Calu3 (cell line): Measurements from ENCODE around the gene FAM193B. TPM values are rescaled to one million over a fixed set of nuclear protein-coding genes. Genes with fewer than 3 reads are reported as not detected.

Source experiments
- BruUV-seq: library from RNA; stranded (reverse); fragments of 400-500 nt; replicated peaks from 2 replicates; lab custom pipeline; 2021; lab: Mats Ljungman, UMichigan
- CTCF ChIA-PET: fragments of 300-600 bp; sonication (Branson Sonifier 250); formaldehyde crosslinking; loops from one replicate; lab custom pipeline; 2022; ENCODE audit warnings: antibody characterized with exemption; lab: Charles Lee
- DNase-seq: peaks from one replicate; pipeline ENCODE4 v3.0.0; 2022
- H3K27ac Mint-ChIP-seq: one replicate; pipeline ENCODE4 v1.8.0; 2022; ENCODE audit warnings: mixed read lengths; ENCODE audit not compliant: unreplicated experiment
- H3K27me3 Mint-ChIP-seq: one replicate; pipeline ENCODE4 v1.8.0; 2022; ENCODE audit warnings: mixed read lengths; ENCODE audit not compliant: unreplicated experiment
- H3K36me3 Mint-ChIP-seq: one replicate; pipeline ENCODE4 v1.8.0; 2022; ENCODE audit warnings: mild to moderate bottlenecking, moderate library complexity, mixed read lengths; ENCODE audit not compliant: insufficient read depth, unreplicated experiment
- H3K4me1 Mint-ChIP-seq: one replicate; pipeline ENCODE4 v1.8.0; 2022; ENCODE audit warnings: mild to moderate bottlenecking, low read depth, mixed read lengths; ENCODE audit not compliant: unreplicated experiment
- H3K4me3 Mint-ChIP-seq: one replicate; pipeline ENCODE4 v1.8.0; 2022; ENCODE audit warnings: mild to moderate bottlenecking, low read depth, moderate library complexity, mixed read lengths; ENCODE audit not compliant: unreplicated experiment
- H3K9me3 Mint-ChIP-seq: one replicate; pipeline ENCODE4 v1.8.0; 2022; ENCODE audit warnings: low read depth, mixed read lengths; ENCODE audit not compliant: unreplicated experiment
- intact Hi-C: fragments of 100-400 bp; cut with micrococcal nuclease; formaldehyde crosslinking; loops from one replicate; pipeline ENCODE4 v1.10.0; 2022; ENCODE audit not compliant: unreplicated experiment
- total RNA-seq: library from RNA; stranded (reverse); gene quantifications from 2 replicates; pipeline ENCODE4 v1.2.3, GENCODE V29; 2022
- TF ChIP-seq, protein P1 (sequence below): fragments of 200-600 bp; IDR thresholded peaks from one replicate; pipeline ENCODE4 v1.8.0; 2022; ENCODE audit warnings: antibody characterized with exemption; ENCODE audit not compliant: unreplicated experiment

Gene FAM193B
- total RNA-seq, 1 experiment from 2014 or later: 97.0 TPM

DNA sequence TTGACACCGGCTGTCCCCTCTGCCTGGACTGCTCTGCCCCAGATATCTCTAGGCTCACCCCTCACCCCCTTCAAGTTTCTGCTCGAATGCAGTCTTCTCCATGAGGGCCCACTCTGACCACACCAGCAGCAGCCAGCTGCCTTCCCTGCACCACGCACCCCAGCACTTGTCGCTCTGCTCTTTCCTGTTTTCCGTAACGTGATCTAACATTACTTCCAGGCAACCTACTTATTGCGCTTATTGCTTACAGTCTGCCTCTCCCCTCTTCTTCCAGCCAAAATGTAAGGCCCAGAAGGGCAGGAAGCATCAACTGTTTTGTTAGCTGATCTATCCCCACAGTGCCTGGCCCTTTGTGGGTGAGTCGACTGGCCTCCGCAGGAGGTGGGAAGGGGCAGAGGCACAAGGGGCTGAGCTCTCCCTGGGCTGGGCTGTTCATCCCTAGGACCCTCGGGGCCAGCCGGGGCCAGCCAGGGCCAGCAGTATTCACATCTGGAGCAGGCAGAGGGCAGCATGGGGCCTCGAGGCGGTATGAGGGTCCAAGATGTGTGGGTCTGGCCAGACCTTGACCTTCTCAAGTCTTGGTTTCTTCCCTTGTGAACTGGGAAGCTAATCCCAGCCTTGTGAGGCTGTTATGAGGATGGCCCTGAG is 69.3 kb downstream of the FAM193B start:
- H3K4me3 Mint-ChIP-seq: peak overlapping the region; percentile 5
- H3K36me3 Mint-ChIP-seq: peaks cover 95% of the 10 kb centered on the region
- TF ChIP-seq, protein P1, sequence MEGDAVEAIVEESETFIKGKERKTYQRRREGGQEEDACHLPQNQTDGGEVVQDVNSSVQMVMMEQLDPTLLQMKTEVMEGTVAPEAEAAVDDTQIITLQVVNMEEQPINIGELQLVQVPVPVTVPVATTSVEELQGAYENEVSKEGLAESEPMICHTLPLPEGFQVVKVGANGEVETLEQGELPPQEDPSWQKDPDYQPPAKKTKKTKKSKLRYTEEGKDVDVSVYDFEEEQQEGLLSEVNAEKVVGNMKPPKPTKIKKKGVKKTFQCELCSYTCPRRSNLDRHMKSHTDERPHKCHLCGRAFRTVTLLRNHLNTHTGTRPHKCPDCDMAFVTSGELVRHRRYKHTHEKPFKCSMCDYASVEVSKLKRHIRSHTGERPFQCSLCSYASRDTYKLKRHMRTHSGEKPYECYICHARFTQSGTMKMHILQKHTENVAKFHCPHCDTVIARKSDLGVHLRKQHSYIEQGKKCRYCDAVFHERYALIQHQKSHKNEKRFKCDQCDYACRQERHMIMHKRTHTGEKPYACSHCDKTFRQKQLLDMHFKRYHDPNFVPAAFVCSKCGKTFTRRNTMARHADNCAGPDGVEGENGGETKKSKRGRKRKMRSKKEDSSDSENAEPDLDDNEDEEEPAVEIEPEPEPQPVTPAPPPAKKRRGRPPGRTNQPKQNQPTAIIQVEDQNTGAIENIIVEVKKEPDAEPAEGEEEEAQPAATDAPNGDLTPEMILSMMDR: no peak
- no peaks in the 10 kb centered on the region for H3K9me3 Mint-ChIP-seq
- intact Hi-C loops: no loop called here
- CTCF ChIA-PET: interaction anchor here (0.5 kb wide), 1 partner anchor 463 kb away, joined by 3 read pairs; no protein-coding TSS in a partner anchor
- no TSS peak for BruUV-seq
- H3K27me3 Mint-ChIP-seq: no peaks in the 10 kb centered on the region
- no peak for DNase-seq
- peak overlapping the region; percentile 73 for H3K27ac Mint-ChIP-seq
- H3K4me1 Mint-ChIP-seq: peaks cover 17% of the 10 kb centered on the region

DNA sequence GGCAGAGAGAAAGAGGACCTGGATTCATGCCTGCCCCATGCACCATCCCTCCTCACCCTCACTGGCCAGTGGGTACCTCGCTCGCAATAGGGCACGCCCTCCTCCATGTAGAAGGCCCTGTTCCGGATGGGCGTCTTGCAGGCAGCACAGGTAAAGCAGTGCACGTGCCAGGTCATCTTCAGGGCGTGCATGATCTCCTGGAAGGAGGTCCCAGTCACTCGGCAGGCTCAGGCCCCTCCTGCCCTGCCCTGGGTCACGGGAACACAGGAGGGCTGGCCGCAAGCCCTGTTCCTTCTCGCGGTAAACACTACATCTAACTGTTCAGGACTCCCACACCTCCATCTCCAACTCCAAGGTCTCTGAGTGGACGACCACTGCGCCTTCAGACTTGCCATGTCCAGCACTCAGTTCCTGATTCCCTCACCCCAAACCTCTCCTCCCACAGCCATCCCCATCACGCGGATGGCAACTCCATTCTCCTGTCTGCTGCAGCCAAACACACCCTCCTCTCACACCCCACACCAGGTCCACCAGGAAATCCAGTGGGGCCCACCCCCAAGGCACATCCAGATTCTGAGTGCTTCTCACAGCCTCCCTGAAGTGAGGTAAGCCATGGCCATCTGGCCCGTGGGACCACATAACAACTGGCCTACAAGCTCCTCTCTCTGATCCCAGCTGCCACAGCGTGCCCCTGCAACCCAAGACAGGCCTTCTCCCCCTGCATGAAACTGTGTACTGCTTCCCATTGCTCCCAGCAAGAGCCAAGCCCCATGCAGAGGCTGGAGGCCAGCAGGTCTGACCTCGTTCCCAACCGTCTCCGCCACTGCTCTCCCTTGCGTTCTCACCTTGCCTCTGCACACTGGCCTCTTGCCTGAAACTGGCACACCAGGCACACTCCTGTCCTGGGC is 70.1 kb downstream of the FAM193B start:
- intact Hi-C loops: no loop called here
- H3K4me3 Mint-ChIP-seq: peak overlapping the region; percentile 5
- CTCF ChIA-PET: interaction anchor here (0.5 kb wide), 1 partner anchor 463 kb away, joined by 3 read pairs; no protein-coding TSS in a partner anchor
- BruUV-seq: no TSS peak
- TF ChIP-seq, protein P1: no peak
- H3K36me3 Mint-ChIP-seq: peaks cover 95% of the 10 kb centered on the region
- no peak for DNase-seq
- no peaks in the 10 kb centered on the region for H3K27me3 Mint-ChIP-seq
- peak overlapping the region; percentile 73 for H3K27ac Mint-ChIP-seq
- no peaks in the 10 kb centered on the region for H3K9me3 Mint-ChIP-seq
- peaks cover 25% of the 10 kb centered on the region for H3K4me1 Mint-ChIP-seq

DNA sequence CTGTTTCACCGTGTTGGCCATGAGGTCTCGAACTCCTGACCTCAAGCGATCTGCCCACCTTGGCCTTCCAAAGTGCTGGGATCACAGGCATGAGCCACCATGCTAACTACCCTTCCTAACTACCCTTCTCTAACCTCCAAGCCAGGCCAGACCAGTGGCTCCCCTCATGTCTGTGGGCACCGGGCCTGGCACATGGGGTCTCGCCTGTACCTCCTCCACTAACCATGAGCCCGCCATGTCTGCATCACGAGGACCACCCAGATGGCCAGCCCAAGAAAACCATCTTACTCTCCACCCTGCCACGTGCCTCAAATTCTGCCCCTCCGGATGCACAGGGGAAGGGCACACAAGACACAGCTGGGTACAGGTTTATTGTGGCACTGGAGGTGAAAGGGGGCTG is 71.3 kb downstream of the FAM193B start:
- TF ChIP-seq, protein P1: no peak
- Mint-ChIP-seq H3K36me3 (peaks cover 95% of the 10 kb centered on the region), H3K27me3 (no peaks in the 10 kb centered on the region), H3K9me3 (no peaks in the 10 kb centered on the region), H3K4me1 (peaks cover 37% of the 10 kb centered on the region), H3K4me3 (no peak overlapping the region), H3K27ac (peak overlapping the region; percentile 24)
- CTCF ChIA-PET: no interaction called here
- BruUV-seq: no TSS peak
- no peak for DNase-seq
- intact Hi-C loops: no loop called here

DNA sequence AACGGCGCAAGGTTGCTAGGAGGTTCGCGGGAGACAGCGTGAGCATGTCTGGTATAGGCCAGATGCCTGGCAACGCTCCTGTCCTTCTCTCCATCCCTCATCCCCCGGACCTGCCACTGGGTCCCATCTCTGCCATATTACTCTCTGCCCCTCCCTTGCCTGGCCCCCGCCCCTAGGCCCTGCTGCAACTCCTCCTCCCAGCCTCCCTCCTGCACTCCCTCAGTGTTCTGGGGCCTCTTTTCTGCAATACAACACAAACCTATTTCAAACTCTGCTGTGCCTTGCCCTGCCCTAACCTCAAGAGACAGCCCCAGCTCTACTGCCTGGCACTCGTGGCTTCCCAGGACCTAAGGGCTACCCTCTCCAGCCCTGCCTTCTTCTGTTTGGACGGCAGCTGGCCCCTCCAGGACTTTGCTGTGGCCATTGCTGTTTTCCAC is 72.0 kb downstream of the FAM193B start:
- Mint-ChIP-seq H3K27me3 (no peaks in the 10 kb centered on the region), H3K9me3 (no peaks in the 10 kb centered on the region), H3K4me1 (peaks cover 42% of the 10 kb centered on the region), H3K36me3 (peaks cover 94% of the 10 kb centered on the region), H3K4me3 (no peak overlapping the region), H3K27ac (peak overlapping the region; percentile 24)
- TF ChIP-seq, protein P1: no peak
- CTCF ChIA-PET: interaction anchor here (0.7 kb wide), 1 partner anchor 943 kb away, joined by 4 read pairs; no protein-coding TSS in a partner anchor
- DNase-seq: no peak
- intact Hi-C loops: no loop called here
- BruUV-seq: no TSS peak
